ENCODE data around the gene CBL.

DNA sequence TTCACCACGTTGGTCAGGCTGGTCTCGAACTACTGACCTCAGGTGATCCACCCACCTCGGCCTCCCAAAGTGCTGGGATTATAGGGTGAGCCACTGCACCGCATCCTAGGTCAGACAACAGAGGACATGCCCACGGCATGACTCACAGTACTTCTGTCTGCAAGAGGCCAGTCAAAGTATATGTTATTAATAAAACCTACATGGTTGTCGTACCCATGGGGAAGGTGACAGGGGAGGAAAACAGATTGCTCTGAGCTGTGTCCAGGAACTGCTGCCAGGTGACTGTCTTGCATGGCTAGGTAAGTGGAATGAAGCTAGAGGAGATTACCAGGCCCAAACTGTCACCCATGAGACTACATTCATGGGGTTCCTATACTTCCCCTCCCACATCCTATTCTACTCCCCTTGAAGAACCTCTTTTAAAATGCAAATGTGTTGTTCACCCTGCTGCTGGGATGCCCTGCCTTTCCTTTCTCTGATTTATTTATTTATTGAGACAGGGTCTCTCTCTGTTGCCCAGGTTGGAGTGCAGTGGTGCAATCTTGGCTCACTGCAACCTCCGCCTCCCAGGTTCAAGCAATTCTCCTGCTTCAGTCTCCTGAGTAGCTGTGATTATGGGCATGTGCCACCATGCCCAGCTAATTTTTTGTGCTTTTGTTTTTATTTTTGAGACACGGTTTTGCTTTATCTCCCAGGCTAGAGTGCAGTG, 39.6 kb upstream of the CBL start:
- TF ChIP-seq POLR2A (IDR thresholded peaks at IDR 0.05; ENCODE audit: low read depth, low read length) = no peak
- TF ChIP-seq POLR2AphosphoS5 (IDR thresholded peaks at IDR 0.05; ENCODE audit: low read depth, low read length) = no peak
- TF ChIP-seq TAF1 (IDR thresholded peaks at IDR 0.05; ENCODE audit: low read depth, low read length) = no peak
- no peak for TF ChIP-seq SPI1 (IDR thresholded peaks at IDR 0.05; ENCODE audit: low read depth, low read length)

Data from GM12891 (cell line).